SHP77 (cell line): ENCODE measurements around the gene FHAD1.

ENCODE experiments used
- DNase-seq, 2 experiments: peaks; one replicate each; lab custom pipeline; 2025; lab: John Stamatoyannopoulos, UW

The FHAD1 gene

DNA sequence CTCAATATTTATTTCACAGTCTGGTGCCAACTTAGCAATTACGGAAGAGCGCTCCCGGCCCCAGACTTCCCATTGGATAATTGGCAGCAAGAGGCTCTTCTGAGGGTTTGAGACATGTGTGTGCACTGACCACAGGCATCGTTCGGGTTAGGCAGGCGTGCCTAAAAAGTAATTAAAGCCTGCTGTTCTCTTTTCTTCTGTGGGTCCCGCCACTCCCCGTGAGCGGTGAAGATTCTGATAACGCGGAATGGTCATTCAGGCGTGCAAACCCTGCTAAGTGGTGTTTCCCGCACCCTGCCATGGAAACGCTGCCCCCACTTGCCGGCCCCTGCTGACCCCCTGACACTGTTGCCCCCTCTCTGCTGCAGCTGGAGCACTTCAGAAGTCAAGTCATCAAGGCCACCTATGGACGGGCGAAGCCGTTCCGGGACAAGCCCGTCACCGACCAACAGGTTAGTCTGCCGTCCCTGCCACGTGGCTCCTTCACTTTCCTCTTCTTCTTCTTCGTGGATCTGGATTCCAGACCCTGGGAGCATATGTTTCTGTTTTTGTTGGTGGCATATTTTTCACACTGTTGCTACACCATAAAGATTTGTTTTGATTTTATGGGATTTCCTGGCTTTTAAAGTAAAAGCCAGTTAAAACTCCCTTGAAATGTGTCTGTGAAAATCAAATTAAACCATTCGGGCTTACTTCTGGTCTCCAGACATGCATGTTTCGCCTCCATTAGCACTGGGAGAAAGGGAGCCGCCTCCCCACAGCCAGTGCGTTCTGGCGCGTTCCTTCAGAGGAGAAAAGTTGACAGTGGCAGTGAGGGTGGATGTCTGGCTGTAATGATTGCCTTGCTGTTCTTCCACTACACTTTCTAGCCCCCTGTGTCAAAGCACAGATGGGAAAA, 79.9 kb downstream of the FHAD1 start:
- DNase-seq, result no peak

DNA sequence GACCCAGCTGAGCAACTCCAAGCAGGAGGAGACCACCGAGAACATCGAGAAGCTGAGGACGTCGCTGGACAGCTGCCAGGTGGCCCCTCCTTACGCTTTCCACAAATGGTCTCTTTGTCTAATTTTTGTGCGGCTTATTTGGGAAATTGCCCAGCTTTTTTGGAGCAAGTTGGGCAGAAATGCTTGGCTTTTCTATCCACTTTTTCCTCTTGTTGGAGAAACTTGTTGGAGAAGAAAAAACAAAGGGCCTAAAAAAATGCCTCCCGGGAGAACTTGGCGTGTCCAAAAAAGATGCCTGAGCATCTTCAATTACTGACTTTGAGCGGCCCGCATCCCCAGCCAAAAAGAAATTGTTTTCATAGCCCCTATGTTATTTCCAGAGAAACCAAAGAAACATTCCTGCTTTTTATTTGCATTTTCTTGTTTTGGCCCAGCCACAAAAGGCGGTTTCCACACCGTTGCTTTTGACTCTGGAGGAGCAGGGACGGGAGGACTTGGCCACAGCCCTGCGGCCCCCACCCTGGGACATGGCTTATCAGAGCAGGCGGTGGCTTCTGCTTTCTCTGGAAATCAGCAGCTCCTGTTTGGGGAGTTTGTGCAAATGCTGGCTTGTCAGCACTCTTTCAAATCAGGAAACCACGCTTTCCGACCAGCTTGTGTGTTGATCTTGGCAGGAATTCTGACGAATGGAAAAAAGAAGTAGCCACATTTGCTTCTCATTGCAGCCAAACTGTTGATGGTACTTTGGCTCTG, 81.5 kb downstream of the FHAD1 start:
- DNase-seq, result no peak

DNA sequence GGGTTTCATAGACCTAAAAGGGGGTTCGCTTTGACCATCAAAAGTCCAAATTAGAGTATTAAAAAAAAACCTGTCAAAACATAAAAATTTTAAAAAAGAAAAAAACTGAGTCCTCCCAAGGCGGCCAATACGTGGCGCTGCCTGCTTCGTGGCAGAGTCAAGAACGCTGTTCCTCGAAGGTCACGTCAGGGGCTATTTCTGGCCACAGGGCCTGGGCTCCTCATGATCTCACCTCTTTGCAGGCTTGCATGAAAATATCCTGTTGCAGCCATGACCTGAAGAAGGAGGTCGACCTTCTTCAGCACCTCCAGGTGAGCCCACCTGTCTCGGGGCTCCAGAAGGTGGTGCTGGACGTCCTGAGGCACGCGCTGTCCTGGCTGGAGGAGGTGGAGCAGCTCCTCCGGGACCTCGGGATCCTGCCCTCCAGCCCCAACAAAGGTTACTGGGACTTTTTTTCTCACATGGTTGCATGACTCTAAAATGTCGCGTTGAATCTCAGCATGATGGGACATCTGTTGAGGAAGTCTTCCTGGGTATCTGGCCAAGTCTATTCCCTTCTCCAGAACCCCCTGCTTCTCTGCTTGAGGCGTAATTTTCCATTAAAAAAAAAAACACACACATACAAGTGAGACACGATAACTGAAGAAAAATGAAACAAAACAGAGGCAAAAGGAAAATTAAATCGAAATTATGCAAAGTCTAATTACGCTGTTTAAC, 82.2 kb downstream of the FHAD1 start:
- DNase-seq, result peak; percentile 26 to 28

DNA sequence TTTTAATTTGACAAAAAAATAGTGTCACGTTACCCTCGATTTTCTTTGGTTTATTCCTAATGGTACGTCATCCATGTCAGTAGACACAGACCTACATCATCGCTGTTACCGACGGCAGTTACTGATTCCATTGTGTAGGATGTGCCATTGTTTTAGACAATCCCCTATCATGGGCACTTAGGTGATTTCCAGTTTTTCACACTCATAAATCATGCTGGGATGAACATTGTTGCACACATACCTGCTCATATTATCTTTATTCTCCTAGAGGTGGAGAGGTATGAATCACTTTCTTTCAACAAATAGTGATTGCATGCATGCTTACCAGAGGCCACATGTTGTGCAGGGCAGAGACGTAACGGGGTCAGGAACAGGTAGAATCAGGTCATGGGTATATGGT, 83.0 kb downstream of the FHAD1 start:
- DNase-seq, result no peak

DNA sequence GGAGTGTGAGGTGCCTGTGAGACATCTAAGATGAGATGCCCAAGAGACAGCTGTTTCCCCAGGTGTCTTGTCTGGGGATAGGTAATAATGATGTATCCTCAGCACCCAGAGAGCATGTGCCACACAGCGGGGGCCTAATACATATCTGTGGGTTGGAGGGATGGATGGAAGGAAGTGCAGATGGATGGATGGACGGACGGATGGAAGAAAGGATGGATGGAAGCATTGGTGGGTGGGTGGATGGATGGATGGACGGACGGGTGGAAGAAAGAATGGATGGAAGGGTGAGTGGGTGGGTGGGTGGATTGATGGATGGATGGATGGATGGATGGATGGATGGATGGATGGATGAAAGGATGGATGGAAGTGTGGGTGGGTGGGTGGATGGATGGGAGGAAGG, 84.2 kb downstream of the FHAD1 start:
- no peak for DNase-seq

DNA sequence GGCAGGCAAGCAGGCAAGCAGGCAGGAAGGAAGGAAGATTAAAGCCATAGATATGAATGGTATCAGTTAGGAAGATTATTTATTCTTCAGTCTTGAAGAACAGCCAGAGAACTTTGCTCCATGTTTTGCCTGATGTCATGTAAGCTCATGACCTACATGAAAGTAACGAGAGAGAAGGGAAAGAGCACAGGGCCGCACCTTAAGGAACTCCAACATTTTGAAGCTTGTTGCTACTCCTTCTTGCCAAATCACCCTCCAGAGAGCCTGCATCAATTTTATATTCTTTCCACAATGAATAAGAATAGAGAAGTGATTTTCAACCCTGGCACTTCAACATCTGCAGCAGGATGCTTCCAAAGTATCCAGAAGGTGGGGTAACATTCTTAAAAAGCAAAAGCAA, 84.7 kb downstream of the FHAD1 start:
- no peak for DNase-seq

DNA sequence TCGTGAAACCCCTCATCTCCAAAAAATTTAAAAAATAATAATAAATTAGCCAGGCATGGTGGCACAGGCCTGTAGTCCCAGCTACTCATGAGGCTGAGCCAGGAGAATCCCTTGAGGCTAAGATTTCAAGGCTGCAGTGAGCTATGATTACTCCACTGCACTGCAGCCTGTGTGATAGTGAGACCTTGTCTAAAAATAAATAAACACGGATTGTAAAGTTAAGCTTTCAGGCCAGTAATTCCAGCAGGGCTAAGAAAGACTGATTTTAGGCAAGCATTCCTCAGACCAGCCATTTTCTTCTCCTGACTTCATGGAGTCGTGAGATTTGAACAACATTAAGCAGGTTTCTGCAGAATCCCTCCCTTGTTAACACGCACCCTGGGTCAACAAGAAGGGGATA, 85.5 kb downstream of the FHAD1 start:
- DNase-seq, result no peak

DNA sequence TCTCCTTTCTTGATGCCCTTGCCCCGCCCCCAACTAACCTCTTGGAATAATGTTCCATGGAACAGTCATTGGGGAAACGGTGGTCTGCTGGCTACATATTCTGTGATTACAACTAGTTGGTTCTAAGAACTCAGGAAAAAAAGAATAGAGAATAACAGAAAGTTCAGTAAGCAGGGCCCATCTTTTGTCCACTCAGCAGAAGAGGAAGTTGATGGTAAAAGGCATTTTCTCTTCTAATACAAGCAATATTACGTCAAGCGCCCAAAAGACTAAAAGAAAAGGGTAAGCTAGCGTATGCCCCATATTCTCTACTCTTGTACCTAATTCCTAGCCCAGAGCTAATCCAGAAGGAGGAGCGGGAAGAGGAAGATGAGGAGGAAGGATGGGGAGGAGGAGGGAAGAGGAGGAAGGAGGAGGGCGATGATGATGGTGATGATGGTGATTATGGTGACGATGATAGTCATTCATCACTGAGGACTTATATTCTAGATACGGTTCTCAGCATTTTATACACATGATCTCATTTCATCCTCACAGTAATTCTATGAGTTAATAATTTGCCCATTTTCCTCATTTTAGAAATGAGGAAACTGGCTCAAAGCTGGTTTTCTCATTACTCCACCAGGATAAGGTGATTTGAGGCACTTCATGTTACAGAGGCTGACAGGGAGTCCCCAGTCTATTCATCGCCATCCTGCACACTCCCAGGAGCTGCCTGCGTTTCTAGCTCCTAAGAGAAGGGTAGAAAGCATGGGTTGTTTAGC, 86.1 kb downstream of the FHAD1 start:
- no peak for DNase-seq

DNA sequence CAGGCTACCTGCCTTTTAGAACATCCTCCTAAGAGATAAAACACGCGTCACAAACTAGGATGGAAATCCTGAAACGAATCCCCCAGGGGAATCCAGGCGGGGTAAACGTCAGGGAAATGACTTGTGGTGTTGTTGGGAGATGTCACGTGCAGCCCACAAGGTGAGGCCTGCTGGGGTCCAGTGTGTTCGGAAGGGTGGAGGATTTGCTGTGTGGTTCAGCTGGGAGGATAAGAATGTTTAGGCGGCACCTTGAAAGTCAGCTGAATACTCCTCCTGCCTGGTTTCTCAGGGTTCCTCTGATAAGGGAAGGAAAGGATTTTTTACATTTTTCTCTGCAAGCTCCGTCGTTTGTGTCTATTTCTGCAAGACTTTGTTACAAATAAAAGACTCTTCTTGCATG, 88.0 kb downstream of the FHAD1 start:
- no peak for DNase-seq

DNA sequence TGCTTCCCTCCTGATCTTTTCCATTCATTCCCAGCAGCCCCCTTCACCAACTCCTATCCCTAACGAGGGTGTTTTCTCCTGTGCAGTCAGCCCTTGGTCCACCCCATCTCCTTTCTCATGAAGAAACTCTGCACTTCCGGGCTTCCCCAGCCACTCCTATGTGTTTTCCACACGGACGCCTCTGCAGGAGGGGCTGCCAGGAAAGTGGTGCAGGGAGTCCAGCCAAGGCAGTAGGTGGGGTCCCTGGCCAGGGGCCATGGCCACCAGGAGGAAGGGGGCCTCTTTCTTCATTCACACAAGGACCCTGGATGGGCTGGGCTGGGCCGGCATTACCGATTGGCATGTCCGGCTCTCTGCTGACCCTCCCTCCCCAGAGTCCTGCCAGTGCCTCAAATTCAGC, 89.8 kb downstream of the FHAD1 start:
- DNase-seq, result no peak

DNA sequence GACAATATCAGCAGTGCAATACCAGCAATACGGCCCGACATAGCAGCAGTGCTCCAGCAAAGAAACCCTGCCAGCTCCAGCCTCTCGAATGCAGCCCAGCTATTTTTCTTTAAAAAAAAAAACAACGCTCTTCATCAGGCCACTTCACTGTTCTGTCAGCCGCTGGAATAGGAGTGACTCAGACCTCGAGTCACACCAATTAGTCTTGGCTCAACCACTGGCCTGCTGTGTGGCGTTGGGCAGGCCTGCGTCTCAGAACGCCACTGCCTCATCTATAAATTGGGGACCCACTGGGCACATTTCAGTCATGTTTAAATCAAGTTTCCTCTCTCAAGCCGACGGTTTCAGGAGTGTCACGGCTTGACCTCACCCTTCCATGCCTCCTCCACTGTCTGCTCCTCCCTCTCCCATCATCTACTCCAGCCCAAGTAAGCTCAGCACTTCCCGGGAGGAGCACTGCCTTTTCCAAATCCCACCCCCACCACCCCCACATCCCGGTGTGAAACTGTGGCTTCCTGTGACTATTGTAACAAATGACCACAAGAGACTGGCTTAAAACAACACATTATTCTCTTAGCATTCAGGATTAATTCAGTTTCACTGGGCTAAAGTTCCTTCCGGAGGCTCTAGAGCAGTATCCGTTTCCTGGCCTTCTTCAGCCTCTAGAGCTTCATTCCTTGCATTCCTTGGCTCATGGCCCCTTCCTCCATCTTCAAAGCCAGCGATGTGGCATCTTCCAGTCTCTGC, 90.8 kb downstream of the FHAD1 start:
- DNase-seq, result no peak

DNA sequence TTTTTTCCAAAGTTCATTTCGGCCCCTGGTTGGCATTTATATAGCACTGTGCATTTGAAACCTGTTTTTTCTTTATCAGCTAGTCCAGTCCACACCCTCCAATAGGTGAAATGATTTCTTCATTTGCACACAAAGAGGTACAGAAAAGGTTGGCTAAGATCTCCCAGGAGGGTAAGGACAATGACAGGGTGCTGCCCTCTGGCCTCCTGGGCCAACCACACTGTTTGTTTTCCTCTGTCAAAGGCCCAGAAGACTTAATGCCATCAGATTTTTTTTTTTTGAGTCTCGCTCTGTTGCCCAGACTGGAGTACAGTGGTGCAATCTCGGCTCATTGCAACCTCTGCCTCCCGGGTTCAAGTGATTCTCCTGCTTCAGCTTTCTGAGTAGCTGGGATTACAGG, 92.5 kb downstream of the FHAD1 start:
- DNase-seq, result no peak

DNA sequence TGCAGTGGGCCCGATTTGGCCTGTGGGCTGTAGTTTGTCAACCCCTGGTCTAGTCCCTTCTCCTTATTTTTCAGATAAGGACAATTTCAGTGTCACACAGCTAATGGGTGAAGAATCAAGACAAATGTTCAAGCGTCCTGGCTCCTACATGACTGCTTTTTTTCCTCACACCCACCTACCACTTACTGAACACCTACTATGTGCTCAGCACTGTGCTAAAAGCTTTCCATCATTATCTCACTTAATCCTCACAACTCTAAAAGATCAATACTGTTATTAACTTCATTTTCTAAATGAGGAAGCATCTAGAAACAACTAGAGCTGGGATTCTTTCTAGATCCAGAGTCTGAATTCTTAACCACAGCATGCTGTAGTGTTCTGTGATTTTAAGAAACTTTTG, 94.2 kb downstream of the FHAD1 start:
- no peak for DNase-seq

DNA sequence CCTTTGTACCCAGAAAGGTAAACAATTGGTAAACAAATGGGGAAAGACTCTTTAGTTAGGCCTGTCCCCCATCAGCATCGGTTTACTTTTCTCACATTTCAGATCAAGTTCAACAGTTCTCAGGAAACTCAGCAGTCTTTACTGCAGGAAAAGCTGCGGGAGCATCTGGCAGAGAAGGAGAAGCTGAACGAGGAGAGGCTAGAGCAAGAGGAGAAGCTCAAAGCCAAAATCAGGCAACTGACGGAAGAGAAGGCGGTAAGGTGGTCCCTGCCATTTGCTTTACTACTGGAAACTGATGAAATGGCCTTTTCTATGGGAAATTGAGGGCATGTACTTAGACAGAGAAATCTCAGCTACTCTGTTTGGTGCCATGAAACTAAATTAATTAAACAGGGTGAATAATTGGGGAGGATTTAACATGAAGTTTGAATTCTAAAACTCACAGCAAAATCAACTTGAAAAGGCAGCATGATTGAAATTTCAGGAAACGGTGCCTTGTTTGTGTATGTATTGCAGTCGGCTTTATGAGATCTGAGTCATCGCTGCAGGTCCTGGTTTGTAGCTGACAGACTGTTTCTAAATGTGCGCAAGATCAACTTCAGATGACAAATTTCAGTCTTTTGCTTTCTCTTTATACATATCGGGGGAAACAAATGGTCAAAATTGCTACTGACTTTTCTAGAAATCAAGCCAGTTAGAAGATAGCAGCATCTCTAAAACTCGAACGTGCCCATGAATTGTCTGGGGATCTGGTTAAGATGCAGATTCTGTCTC, 94.8 kb downstream of the FHAD1 start:
- no peak for DNase-seq

DNA sequence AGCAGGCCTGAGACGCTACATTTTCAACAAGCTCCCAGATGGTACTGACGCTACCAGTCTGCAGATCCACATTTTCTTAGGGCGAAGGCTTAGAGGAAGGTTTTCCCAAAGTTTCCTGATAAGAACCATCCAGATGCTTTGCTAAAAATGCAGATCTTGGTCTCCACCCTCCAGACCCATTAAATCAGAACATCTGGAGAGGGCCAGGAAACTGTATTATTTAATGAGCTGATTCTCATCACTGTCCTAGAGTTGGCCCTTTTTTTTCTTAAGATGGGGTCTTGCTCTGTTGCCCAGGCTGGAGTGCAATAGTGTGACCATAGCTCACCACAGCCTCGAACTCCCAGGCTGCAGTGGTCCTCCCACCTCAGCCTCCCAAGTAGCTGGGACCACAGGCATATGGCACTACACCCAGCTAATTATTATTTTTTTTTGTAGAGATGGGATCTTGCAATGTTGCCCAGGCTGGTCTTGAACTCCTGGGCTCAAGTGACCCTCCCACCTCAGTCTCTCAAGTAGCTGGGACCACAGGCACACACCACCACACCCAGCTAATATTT, 95.5 kb downstream of the FHAD1 start:
- DNase-seq, result no peak

DNA sequence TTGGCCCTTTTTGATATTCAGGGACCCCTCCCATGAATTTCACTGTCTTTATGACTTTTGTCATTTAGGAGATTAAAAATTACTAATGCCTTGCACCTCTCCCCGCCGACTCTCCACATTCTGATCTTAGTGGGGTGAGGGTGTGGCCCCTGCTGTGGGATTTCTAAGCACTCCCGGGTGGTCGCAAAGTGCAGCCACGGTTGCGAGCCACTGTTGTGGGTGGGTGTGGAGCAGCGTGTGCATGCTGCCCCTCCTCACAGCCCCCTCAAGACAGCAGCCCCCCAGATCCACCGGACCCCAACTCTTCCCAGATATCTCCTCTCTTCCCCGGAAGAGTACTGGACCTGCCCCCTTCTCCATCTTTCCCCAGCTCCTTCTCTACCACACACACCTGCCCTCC, 96.1 kb downstream of the FHAD1 start:
- no peak for DNase-seq

DNA sequence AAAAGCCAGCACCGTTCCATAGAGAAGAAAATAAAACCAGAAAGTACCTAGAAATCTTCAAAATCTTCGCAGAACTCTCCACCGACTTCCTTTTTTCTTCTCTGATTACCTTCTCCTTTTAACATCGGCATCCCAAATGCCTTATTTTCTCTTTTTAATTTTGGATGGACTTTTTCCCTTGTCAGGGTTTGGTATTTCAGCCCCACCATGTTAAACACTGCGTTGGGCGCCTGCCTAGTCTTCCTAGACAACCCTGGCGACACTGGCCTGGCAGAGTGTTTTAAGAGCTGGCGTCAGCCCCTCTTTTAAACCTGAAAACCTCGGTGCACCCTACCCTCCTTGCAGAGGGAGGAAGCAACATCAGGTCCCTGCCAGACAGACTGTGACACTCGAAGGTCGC, 96.7 kb downstream of the FHAD1 start:
- DNase-seq, result peak in 1 of 2 experiments; percentile 38

DNA sequence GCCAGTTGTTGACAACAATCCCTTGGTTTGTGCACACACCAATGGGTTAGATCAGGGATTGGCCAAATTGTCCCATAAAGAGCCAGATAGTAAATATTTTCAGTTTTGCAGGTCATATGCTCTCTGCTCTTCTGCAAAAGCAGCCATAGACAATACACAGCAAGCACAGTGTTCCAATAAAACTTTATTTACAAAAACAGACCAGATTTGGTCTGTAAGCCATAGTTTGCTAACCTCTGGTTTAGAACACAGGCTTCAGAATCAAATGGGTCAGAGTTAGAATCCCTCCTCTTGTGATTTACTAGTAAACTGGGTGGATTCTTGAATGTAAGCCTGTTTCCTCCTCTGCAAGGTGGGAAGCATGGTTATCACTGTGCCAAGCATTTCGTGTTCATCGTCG, 97.4 kb downstream of the FHAD1 start:
- no peak for DNase-seq

DNA sequence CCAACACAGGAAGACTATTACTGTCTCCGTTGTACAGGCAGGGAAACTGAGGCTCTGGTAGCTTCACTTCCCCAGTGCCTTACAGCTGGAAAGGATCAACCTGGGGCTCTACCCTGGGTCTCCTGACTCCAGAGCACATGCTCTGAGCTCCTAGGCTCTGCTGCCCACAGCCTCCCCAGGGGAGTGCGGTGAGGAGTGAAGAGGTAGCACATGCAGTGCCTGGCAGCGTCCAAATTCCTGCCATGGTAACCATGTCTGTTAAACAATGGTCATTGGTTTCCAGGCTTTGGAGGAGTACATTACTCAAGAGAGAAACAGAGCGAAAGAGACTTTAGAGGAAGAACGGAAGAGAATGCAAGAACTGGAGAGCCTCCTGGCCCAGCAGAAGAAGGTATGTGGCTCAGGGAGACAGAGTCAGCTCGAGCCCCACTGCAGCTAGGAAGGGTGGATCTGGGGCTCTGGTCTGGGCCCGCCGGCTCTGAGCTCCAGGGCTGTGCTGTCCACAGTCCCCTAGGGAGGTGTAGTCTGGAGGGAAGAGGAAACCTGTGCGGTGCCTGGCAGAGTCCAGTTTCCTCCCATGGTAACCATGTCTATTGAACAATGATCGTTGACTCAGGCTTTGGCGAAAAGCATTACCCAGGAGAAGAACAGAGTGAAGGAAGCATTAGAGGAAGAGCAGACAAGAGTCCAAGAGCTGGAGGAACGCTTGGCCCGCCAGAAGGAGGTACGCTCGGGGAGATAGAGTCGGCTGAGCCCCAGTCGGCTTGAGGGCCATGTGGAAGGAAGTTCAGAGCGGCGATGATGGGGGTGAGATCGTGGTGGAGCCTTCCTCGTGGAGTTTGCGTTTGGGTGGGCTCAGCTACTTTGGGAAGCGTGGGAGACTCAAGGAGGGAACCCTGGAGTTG, 98.0 kb downstream of the FHAD1 start:
- DNase-seq, result no peak
